Smooth muscle cell of trachea (primary cell): Measurements from ENCODE around the gene RHBDL3. TPM values are rescaled to one million over a fixed set of nuclear protein-coding genes. Genes with fewer than 3 reads are reported as not detected.

ENCODE experiments used
- total RNA-seq: library from RNA; depleted of rRNA; stranded (reverse); fragments of >200 nt; gene quantifications from 2 replicates; pipeline ENCODE4 v1.2.1, GENCODE V29; 2014

The RHBDL3 gene
- under 0.01 and 0.33 TPM in 2 replicates for total RNA-seq

GRCh38 chr17:32265192-32265923 lies at the start of gene RHBDL3:
Gene RHBDL3, plus strand, starts transcription at chr17:32265832. Its CDS starts 358 bp downstream, at chr17:32266190.

GRCh38 chr17:32341857-32342602 lies 76.4 kb downstream of the RHBDL3 start, which contains the start of gene C17orf75:
Gene C17orf75, minus strand, starts transcription at chr17:32342173. Its CDS starts 34 bp downstream, at chr17:32342139.

GRCh38 chr17:32349854-32350665 lies 84.4 kb downstream of the RHBDL3 start, which contains the start of gene ZNF207:
Gene ZNF207, plus strand, starts transcription at chr17:32350157. Its CDS starts 129 bp downstream, at chr17:32350286.

Other genes starting within 250 kb of the RHBDL3 start
- gene RHOT1, start 123.3 kb upstream of the RHBDL3 start, total RNA-seq: 43.8 and 46.7 TPM in 2 replicates
- gene C17orf75, start 76.3 kb downstream of the RHBDL3 start, total RNA-seq: 12.6 and 21.8 TPM in 2 replicates
- 91.3 and 114 TPM in 2 replicates for gene ZNF207, start 84.3 kb downstream of the RHBDL3 start, total RNA-seq
- 71.5 and 112 TPM in 2 replicates for gene PSMD11, start 178.7 kb downstream of the RHBDL3 start, total RNA-seq
- gene CDK5R1, start 221.2 kb downstream of the RHBDL3 start, total RNA-seq: 0.29 and 0.83 TPM in 2 replicates